Ascending aorta (tissue), 2 donors: ENCODE results near the gene TRIO. TPM values are rescaled to one million over a fixed set of nuclear protein-coding genes. Genes with fewer than 3 reads are reported as not detected.

Experiments used
- DNase-seq, 2 donors: peaks; one replicate each; pipeline ENCODE4 v3.0.0-alpha.2; 2019; ENCODE audit warnings: low spot score in 2 of 2
- H3K27ac ChIP-seq, 2 donors: fragments of 200-600 bp; sonication (generic); one replicate each; pipeline ENCODE4 v1.5.1; 2016 to 2017; ENCODE audit warnings: mild to moderate bottlenecking in 1 of 2
- H3K27me3 ChIP-seq: fragments of 200-600 bp; sonication (generic); one replicate; pipeline ENCODE4 v1.5.1; 2017
- H3K36me3 ChIP-seq, 2 donors: fragments of 200-600 bp; sonication (generic); one replicate each; pipeline ENCODE4 v1.5.1; 2016
- H3K4me1 ChIP-seq, 2 donors: fragments of 200-600 bp; sonication (generic); one replicate each; pipeline ENCODE4 v1.5.1; 2016 to 2017; ENCODE audit warnings: mild to moderate bottlenecking in 1 of 2
- H3K4me3 ChIP-seq, 2 donors: fragments of 200-600 bp; sonication (generic); one replicate each; pipeline ENCODE4 v1.5.1; 2016 to 2017; ENCODE audit warnings: mild to moderate bottlenecking in 1 of 2
- H3K9me3 ChIP-seq, 2 donors: fragments of 200-600 bp; sonication (generic); one replicate each; pipeline ENCODE4 v1.5.1; 2016
- intact Hi-C: fragments of 100-400 bp; cut with DNase I; formaldehyde crosslinking; loops from one replicate; pipeline ENCODE4 v1.15.1; 2023
- total RNA-seq: library from RNA; depleted of rRNA; stranded (reverse); fragments of >200 nt; gene quantifications from one replicate; pipeline ENCODE4 v1.1.0, GENCODE V29; 2016
- TF ChIP-seq, protein P1 (sequence below), 3 experiments: fragments of 200-600 bp in 2 of 3; fragments of 450-650 bp in 1 of 3; sonication (generic) in 2 of 3; IDR thresholded peaks; one replicate each; pipeline ENCODE4 v1.5.1; 2016 to 2019; ENCODE audit warnings: antibody characterized with exemption in 3 of 3, mild to moderate bottlenecking in 1 of 3, moderate library complexity in 1 of 3

TRIO gene
- total RNA-seq, 1 donor from 2014 or later: 262 TPM

DNA sequence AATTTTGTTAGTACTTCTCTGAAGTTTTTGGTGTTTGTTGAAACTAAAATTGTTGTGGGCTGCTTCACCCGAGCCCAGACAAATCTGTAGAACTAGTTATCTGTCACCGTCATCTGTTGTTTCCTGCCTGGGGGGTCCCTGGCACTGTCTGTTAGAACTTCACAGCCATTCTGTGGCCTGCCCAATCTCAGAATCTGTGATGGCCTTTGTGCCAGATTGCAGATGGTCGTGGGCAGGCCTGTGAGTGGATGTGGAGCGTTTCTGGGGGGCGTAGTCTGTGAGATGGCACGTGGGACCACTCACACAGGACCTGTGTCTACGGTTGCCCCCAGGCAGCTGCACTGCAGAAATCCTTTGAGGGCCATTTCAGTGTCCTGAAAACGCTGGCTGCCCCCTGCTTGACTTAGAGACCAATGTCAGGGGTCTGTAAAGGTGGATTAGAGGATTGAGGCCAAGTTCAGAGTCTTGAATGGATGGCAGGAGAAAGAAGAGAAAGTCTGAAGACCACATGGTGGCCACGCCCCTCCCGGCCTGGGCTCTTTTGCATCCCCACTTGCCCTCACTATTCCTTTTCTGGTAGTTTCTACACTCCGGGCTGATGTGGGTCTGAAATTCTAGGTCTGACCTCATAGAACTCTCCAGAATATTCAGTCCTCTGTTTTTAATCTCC is 38.3 kb downstream of the TRIO start:
- Histone ChIP-seq H3K4me1 (peaks cover 23 to 67% of the 10 kb centered on the region in 2 donors), H3K27ac (peak overlapping the region; percentile 95 to 99), H3K9me3 (no peaks in the 10 kb centered on the region), H3K27me3 (no peaks in the 10 kb centered on the region), H3K36me3 (no peaks in the 10 kb centered on the region), H3K4me3 (no peak overlapping the region)
- no peak for DNase-seq
- intact Hi-C loops: loop anchor here (10.0 kb wide), 1 partner anchor 483 kb away; the partner anchor contains the start of gene OTULIN
- TF ChIP-seq, protein P1, sequence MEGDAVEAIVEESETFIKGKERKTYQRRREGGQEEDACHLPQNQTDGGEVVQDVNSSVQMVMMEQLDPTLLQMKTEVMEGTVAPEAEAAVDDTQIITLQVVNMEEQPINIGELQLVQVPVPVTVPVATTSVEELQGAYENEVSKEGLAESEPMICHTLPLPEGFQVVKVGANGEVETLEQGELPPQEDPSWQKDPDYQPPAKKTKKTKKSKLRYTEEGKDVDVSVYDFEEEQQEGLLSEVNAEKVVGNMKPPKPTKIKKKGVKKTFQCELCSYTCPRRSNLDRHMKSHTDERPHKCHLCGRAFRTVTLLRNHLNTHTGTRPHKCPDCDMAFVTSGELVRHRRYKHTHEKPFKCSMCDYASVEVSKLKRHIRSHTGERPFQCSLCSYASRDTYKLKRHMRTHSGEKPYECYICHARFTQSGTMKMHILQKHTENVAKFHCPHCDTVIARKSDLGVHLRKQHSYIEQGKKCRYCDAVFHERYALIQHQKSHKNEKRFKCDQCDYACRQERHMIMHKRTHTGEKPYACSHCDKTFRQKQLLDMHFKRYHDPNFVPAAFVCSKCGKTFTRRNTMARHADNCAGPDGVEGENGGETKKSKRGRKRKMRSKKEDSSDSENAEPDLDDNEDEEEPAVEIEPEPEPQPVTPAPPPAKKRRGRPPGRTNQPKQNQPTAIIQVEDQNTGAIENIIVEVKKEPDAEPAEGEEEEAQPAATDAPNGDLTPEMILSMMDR (IDR thresholded peaks at IDR 0.05): no peak

DNA sequence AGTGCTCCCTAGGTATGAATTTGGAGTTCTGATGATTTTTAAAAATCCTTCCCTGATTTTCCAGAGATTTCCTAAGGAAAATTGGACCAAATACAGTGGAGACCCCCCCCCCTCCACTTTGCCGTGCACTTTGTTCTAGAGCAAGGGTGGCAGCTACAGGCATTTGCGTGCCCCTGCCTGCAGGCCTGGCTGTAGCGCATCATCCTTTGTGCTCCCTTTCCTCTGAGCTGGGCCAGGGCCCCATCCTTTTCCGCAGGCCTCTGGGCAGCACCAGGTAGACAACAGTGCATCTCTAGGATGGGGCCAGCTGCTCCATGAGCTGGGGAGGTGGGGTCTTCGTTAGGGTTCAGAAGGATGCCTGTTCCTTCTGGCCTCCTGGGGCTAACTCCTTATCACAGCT is 39.6 kb downstream of the TRIO start:
- peak overlapping the region; percentile 95 to 99 for H3K27ac ChIP-seq
- no peaks in the 10 kb centered on the region for H3K9me3 ChIP-seq
- no peak for DNase-seq
- TF ChIP-seq, protein P1 (IDR thresholded peaks at IDR 0.05): no peak
- peaks cover 26 to 77% of the 10 kb centered on the region in 2 donors for H3K4me1 ChIP-seq
- no peaks in the 10 kb centered on the region for H3K36me3 ChIP-seq
- H3K27me3 ChIP-seq: no peaks in the 10 kb centered on the region
- peak overlapping the region in 1 of 2 donors; percentile 52 for H3K4me3 ChIP-seq
- intact Hi-C loops: loop anchor here (1.0 to 10.0 kb wide), 2 partner anchors 38 to 482 kb away; partner anchors contain the start of gene OTULIN

DNA sequence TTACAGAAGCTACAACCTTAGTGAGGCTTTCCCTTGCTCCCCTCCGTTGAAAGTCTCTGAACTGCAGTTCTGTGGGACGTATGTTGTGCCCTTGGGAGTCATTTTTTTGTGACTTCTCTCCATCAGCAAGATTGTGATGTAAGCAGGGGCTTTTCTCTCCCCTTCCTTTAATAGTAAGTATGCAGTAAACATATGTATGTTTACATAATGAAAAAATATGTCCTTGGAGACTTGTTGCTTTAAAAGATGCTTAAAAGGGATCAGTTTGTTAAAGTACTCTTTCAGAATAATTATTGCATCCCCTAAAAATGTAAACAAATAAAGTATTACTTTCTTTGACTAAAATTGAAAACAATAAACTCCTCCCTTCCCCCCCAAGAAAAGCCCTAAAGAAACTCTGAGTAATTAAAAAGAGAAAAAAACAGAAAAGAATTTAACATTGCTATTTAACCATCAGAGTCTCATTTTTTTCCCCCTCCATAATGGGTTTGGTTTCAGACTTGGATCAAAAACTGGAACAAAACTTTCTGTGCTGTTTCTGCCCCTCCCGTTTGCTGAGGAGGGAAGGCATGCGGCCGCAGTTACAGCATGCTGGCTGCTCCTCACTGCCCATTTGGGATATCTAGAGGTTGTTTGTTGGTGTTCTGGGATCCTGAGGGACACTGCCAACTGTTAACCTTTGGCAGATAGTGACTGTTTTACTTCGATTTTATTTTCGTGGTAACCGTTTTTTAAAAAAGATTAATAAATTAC is 40.2 kb downstream of the TRIO start:
- H3K9me3 ChIP-seq: no peaks in the 10 kb centered on the region
- peaks cover 27 to 81% of the 10 kb centered on the region in 2 donors for H3K4me1 ChIP-seq

DNA sequence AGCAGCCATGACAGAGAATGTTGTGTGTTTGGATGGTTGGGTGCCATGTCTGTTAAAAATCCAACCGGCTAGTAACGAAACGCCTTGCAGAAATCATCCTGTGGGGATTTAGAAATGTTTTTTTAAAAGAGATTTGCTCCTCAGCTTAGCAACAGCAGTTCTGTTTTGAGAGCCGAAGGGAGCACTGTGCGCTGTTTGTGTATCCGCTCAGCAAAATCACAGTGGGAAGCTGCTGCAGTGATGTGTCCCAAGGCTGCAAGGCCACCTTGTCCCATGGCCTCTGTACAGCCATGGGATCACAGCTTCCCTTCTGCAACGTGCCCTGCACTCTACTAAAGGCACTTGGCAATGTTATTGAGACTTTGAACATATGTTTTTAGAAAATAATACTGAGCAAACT is 40.9 kb downstream of the TRIO start:
- peak overlapping the region; percentile 13 to 52 for H3K4me3 ChIP-seq
- no peak for DNase-seq
- H3K27me3 ChIP-seq: no peaks in the 10 kb centered on the region
- H3K36me3 ChIP-seq: no peaks in the 10 kb centered on the region
- H3K9me3 ChIP-seq: no peaks in the 10 kb centered on the region
- peaks cover 26 to 87% of the 10 kb centered on the region in 2 donors for H3K4me1 ChIP-seq
- peak overlapping the region; percentile 95 to 99 for H3K27ac ChIP-seq
- intact Hi-C loops: loop anchor here (10.0 kb wide), 1 partner anchor 481 kb away; the partner anchor contains the start of gene OTULIN
- TF ChIP-seq, protein P1 (IDR thresholded peaks at IDR 0.05): no peak

More for the DNA sequence above, 40.2 kb downstream of the TRIO start:
- Histone ChIP-seq H3K27ac (peak overlapping the region; percentile 95 to 99), H3K36me3 (no peaks in the 10 kb centered on the region), H3K4me3 (peak overlapping the region; percentile 13 to 52), H3K27me3 (no peaks in the 10 kb centered on the region)
- intact Hi-C loops: loop anchor here (1.0 to 10.0 kb wide), 2 partner anchors 39 to 481 kb away; partner anchors contain the start of gene OTULIN
- no peak for DNase-seq
- TF ChIP-seq, protein P1 (IDR thresholded peaks at IDR 0.05): no peak

DNA sequence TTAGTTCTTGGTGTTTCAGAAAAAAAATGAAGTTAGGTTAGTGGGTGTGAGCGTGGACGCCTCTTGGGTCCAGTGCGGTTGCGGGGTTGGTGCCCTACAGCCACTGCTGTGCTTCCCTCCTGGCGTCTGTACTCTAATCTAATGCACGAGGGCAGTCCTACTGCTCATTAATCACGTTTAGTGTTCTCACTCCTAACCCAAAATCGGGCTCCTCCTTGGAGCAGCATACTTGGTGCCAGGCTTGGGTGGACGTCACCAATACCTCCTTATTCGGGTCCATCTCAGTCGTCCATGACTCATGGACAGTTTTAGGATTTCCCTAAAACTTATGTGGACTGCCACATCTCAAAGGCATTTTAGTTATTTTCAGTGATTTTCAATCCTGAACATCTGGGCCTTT is 41.6 kb downstream of the TRIO start:
- TF ChIP-seq, protein P1 (IDR thresholded peaks at IDR 0.05): no peak
- Histone ChIP-seq H3K27ac (peak overlapping the region; percentile 95 to 99), H3K4me1 (peaks cover 32 to 88% of the 10 kb centered on the region in 2 donors), H3K36me3 (no peaks in the 10 kb centered on the region), H3K9me3 (no peaks in the 10 kb centered on the region), H3K27me3 (no peaks in the 10 kb centered on the region), H3K4me3 (peak overlapping the region in 1 of 2 donors; percentile 52)
- DNase-seq: peak; percentile 44 to 82
- intact Hi-C loops: loop anchor here (5.0 to 10.0 kb wide), 3 partner anchors 147 to 480 kb away; partner anchors contain the start of gene OTULIN
